Suppressor macrophage (primary cell): ENCODE data around the gene PIH1D1.
"Not testable (repeated sequence)": the region's sequence is repeated elsewhere in the genome, so short reads cannot be mapped to it uniquely, and the experiment has no call there.

Experiments used
- DNase-seq, 4 experiments: peaks; one replicate each; pipeline ENCODE4 v3.0.0-alpha.2; 2020 to 2022

PIH1D1 gene

DNA sequence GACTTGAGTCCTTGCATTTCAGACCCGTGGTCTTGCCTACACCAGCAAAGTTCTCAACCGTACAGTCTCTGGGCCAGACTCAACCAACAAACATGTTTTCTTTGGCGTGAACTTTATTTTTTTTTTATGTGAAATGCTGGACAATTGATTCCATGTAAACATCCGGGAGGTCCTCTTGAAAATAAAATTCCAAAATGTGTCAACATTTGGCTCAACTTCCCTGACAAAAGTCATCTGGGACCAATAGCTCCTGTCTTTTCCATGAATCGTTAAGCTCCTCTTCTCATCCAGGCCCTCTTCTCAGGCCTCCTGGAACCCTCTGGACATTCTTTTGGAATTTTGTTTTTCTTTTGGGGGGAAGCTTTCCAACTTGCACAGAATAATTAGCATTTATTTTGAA lies 4.2 kb upstream of the PIH1D1 start:
- DNase-seq: no peak

DNA sequence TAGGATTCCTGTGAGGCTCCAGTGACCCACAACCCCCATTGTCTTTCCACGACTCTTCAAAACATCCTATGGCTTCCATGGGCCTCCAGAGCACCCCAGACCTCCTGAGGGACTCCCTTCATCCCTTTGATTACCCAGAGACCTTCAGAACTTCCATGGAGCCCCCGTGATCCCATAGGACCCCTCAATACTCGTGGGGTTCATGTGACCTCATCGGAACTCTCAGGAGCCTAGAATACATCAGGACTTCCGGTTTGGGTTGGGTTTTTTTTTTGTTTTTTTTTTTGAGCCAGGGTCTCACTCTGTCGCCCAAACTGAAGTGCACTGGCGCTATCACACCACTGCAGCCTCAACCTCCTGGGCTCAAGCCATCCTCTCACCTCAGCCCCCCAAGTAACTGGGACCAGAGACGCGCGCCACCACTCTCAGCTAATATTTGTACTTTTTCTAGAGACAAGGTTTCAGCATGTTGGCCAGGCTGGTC lies 2.2 kb upstream of the PIH1D1 start:
- DNase-seq: peak in 2 of 4 experiments; percentile 28 to 37

DNA sequence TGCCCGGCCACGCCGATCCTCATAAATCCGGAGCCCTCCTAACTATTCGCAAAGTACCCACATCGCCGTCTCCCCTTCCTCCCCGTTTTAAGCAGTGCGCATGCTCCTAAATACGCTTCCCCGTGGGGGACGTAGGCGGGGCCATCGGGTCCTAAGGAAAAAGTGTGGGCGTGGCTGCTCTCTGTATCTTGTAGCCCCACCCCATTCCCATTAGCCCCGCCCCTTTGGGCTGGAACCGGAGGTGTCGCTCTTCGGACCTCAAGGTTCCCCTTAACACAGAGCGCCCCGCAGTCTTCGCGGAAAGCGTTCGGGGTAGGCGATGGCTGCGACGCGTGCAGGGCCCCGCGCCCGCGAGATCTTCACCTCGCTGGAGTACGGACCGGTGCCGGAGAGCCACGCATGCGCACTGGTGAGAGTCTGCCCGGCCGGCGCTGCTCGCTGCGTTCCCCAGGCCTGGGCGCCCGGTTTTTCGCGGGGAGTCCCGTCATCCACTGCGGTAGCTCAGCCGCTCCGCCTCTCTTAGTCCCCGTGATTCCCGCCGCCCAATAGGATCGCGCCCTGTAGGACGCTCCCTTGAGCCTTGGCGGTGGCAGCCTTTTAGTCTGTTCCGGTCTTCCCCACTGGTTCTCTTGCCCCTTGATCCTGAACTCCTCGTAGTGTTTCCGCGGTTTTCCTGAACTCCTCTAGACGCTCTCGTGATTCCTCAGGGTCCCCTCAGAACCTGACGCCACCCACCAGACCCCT lies 1.6 kb upstream of the PIH1D1 start, which contains the start of gene ALDH16A1:
Gene ALDH16A1, plus strand, starts transcription at position 213 of the 744 bp plus-strand sequence. Its CDS starts 107 bp downstream, at position 320.
- DNase-seq: peak; percentile 98 to 100 (median 99)

DNA sequence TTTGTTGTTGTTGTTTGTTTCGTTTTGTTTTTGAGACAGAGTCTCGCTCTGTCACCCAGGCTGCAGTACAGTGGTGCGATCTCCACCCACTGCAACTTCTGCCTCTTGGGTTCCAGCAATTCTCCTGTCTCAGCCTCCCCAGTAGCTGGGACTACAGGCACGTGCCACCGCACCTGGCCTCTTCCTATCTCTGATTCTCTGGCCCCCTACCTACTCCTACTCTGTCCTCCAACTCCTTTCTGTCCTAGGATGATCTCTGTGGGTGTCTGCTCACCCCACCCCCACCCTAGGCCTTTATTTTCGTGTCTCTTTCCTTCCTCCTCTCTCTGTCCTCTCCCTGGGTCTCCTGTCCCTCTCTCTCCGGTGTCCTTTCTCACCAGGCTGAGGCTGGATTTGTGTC lies 1.2 kb downstream of the PIH1D1 start:
- DNase-seq: no peak

DNA sequence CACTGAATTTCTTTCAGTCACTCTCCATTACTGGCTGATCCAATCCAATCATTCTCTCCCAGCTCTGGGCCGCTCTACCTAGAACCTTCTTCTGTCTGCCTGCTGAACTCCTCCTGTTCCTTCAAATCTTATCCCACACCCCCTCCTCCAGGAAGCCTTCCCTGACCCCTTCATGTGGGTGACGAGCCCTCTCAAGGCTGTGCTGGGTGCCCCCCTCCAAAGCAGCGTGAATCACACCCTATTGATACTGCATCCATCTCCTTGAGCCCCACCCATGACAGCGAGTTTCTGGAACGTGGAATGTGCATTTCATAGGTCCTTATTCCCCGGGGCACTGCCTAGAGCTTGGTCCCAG lies 3.2 kb downstream of the PIH1D1 start:
- no peak for DNase-seq

DNA sequence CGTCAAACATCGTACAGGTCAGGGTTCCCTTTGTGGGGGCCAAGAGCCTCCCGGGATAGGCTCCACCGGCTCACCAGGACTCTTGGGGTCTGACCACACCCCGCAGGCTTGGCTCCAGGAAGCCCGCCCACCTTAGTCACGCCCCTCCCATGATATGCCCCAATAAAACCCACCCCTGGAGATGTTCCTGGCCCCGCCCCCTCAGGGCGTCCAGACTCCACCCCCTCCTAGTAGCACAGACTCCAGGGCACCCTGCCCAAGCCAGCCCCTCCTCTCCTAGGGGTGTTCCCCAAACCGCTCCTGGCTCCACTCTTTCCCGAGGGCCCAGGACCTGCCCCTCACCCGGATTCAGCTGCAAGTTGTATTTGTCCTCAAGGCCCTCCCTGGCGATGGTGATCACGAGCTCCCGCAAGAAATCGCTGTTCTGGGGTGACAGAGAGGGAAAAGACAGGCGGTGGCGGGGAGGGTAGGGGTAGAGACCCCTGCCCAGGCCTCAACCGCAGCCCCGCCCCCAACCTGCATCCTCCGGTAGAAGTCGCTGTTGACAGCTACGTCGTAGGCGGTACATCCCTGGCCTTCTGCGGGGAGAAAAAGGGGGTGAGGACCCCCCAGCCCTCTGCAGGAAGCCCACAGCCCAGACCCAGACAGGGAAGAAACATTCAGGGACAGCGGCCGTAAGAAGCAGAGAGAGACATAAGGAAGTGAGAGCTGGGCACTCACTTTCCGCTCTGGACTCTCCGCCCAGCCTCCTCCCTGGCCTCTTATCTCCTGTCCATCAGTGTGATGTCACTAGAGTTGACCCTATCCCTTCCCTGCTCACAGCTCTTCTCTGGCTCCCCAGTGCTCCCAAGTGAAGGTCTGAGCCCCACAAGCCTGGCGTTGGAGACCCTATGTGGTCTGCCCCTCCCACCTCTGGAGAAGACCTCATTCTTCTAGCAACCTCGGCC lies 3.9 kb downstream of the PIH1D1 start:
- DNase-seq: no peak

DNA sequence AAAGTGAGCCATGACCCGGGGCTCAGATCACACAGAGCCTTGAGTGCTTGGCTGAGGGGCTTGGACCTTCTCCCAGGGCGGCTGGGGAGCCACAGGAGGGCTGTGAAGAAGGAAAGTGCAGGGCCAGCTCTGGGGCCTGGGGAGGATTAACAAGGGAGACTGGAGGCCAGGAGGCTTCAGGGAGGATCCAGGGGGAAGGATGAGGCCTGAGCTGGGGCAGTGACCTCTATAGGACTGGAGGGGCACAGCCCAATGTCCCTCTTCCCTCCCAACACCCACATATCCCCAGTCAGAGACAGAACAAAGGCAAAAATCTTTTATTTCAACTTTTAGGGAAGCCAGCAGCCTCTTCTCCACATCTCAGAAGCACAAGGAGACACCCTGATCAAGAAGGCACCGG lies 5.6 kb downstream of the PIH1D1 start:
- peak in 2 of 4 experiments; percentile 16 to 22 for DNase-seq

DNA sequence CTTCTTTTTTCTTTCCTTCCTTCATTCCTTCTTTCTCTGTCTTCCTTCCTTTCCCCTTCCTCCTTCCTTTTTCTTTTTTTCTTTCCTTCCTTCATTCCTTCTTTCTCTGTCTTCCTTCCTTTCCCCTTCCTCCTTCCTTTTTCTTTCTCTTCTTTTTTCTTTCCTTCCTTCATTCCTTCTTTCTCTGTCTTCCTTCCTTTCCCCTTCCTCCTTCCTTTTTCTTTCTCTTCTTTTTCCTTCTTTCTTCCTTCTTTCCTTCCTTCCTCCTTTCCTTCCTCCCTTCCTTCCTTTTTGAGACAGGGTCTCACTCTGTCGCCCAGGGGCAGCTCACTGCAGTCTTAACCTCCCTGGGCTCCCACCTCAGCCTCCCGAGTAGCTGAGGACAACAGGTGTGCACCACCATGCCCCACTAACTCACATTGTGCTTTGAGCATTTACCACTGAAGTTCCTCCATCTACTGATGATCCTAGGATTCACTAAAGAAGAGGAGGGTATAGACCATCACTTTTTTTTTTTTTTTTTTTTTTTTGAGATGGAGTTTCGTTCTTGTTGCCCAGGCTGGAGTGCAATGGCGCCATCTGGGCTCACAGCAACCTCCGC lies 7.4 kb downstream of the PIH1D1 start:
- DNase-seq: not testable (repeated sequence)

DNA sequence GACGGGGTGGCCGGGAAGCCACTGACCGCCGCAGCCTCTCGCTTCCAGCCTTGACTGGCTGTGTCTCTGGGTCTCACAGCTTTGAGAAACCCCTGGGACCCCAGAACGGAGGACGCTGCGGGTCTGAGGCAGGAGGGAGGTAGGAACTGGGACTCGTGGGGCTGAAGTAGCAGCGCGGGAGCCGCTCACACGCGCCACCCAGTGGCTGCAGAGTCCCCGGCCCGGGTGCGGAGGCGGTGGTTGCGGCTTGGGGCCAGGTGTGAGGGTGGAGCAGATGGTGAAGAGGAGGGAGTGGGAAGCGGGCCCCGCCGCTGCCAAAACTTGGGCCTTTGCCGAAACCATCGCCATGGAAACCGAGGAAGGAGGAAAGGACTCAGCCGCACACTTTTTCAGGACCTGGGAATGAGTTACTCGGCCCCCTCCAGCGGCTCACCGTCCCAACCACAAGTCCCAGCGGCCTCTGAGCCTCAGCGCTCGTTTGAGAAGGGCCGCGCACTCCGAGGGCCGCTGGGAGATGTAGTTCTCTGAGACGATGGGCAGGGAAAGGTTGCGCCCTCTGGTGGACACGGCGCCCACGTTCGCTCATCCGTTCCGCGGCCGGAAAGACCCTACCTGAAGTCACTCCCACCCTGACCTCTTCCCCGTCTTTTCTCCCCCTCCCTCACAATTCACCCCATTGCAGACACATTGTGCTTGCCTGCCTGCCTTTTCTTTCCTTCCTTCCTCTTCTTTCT lies 8.1 kb downstream of the PIH1D1 start:
- DNase-seq: peak; percentile 95 to 97 (median 97)

DNA sequence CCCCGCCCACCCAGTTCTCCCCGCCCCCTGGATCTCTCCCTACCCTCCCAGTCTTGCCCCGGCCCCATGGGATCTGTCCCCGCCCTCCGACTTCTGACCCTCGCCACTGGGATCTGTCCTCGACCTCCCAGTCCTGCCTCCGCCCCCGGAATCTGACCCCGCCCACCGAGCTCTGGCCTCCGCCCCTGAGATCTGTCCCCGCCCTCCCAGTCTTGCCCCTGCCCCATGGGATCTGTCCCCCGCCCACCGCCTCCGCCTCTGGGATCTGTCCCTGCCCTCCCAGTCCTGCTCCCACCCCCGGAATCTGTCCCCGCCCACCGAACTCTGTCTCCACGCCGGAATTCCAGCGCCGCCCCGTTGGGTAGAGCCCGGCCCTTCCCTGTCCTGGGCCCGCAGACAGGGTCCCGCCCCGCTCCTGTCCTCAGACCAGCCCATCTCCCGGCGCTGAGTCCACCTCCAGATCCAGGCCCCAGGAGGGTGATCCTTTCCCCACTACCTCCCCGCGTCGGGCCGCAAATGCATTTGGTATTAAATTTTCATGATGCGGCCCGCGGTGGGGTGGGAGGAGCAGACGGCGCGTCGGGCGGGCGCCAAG lies 8.7 kb downstream of the PIH1D1 start:
- DNase-seq: peak; percentile 72 to 91 (median 82)

DNA sequence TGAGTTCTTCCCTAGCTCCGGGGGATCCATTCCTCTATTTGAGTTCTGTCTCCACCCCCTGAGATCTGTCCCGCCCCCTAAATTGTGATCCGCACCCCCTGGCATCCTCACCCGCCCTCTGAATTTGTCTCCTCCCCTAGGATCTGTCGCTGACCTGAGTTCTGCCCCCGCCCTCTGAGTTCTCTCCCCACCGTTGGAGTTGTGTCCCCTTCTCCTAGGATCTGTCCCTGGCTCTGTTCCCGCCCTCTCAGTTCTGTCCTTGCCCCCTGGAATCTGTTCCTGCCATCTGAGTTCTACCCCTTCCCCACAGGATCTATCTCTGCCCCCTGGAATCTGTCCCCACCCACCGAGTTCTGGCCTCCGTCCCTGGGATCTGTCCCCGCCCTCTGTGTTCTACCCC lies 9.3 kb downstream of the PIH1D1 start:
- DNase-seq: peak in 2 of 4 experiments; percentile 20 to 28

DNA sequence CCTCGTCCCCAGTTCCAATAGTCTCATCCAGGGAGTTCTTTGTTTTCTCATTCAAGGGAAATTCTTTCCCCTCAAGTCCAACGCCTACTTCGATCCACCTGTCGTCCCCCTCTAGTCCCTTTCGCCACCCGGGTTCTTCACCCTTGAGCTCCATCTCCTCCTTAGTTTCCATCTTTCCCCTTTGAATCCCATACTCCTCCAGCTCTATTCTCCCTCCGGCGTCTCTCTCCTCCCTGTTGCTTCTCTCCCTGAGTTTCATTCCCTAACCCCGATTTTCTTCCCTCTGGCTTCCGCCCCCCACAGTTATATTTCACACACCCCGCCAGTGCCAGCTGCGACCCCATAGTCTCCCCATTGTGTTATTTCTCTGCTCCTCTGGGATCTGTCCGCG lies 9.7 kb downstream of the PIH1D1 start:
- no peak for DNase-seq

DNA sequence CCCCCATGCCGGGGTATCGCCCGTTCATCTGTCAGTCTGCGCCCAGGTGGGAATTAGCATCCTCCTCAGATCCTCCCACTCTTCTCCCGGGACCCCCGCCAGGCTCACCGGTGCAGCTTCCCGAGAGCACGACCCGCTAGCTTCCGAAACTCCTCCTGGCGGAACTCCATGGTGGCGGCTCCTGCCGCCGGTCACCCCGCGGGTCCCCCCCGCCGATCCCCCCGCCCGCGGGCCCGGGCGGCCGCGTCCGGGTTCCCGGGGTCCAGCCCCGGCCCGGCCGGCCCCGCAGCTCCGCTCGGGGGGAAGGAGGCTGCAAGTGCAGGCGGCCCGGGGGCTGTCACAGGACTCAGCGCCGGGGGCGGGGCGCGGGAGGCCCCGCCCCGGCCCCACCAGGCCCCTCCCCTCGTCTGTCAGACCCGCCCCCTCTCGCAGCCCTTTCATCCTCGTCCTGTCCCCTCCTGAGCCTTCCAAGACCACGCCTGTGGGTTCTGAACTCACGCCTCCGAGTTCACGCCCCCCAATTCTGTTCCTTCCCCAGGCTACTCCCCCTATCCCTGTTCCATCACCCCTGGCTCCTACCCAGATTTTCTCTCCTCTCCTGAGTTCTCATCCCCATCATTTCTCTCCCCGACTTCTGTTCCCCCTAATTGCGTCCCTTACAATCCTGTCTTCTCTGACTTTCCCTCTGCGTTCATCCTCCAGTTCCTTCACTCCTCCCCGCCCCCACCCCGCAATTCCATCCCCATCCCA lies 10.2 kb downstream of the PIH1D1 start, which contains the start of gene SLC17A7:
Gene SLC17A7, minus strand, starts transcription at position 318 of the 750 bp plus-strand sequence. Its CDS starts 148 bp downstream, at position 170.
- peak; percentile 33 to 69 (median 50) for DNase-seq

DNA sequence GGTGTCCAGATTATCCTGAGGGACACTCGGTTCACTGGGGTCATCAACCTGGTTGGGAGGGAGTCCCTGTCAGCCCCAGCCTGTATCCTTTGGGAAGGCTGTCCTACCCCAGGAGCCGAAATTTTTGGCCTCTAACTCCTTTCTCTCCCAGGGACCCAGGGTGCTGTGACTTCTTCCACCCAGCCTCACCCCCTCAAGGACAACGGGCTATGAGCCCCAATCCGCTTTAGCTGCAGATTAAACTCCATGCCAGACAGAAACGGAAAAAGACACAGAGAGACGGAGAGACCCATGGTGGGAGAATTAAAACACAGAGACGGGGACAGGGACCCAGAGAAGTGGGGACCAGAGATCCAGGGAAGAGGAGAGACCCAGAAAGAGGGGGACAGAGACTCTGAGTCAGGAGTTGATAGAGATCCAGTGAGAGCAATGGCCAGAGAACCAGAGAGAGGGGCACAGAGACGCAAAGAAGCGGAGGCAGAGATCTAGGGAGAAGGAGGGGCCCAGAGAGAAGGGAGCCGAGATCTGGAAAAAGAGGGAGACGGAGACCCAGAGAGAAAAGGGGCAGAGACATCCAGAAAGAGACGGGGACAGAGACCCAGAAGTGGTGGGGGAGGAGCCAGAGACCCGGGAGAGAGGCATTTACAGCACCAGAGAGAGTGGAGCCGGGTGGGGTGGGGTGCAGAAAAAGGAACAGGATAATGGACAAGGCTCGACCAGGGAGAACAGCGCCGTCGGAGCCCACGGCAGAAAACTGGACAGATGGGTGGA lies 11.0 kb downstream of the PIH1D1 start:
- no peak for DNase-seq

DNA sequence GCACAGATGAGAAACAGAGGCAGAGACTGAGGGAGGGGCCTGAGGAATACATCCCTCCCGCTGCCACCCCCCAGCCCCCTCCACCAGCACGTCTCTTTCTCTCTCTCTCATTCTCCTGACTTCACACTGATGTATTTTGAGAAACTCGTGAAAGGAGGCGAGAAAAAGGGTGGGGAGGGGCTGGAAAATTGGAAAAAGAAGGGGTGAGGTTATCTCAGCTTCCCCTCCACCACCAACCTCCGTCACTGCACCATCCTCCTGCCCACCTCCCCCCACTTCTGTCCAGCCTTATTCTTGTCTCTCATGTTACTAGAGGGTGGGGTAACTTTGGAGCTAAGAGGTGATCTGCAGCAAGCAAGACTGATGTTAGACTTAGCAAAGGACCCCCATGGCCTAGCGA lies 11.8 kb downstream of the PIH1D1 start:
- no peak for DNase-seq

DNA sequence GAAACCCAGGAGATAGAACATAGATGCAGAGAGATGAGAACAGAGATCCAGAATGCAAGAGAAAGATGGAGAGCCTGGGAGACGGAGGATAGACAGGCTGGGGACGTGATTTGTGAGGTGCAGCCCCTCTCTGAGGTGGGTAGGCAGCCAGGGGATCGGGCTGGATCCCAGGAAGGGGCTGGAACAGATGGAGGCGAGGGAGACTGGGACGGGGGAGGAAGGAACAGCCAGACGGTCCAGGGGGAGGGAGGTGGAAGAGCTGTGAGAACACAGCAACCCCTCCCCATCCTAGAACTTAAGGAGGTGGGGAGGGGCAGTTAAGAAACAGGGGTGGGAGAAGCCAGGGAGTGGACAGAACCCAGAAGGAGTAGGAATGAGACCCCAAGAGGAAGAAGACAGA lies 13.4 kb downstream of the PIH1D1 start:
- DNase-seq: no peak

DNA sequence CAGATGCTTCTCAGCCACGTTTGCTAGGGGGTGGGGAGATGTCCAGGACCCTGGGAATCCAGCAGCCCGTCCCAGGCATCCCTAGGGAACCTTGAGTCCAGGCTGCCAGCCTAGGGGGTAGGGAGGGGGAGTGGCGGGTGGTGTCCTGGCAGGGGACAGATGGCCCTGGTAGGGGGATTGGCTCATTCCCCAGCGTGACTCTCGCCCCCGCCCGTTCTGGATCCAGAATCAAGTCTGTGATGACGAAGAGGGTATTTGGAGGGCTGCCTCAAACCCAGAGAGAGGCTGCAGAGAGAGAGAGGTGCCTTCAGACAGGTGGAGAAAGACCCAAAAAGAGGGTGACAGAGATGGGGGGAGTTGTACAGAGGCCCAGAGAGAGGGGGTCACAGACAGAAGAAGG lies 14.4 kb downstream of the PIH1D1 start:
- DNase-seq: no peak

DNA sequence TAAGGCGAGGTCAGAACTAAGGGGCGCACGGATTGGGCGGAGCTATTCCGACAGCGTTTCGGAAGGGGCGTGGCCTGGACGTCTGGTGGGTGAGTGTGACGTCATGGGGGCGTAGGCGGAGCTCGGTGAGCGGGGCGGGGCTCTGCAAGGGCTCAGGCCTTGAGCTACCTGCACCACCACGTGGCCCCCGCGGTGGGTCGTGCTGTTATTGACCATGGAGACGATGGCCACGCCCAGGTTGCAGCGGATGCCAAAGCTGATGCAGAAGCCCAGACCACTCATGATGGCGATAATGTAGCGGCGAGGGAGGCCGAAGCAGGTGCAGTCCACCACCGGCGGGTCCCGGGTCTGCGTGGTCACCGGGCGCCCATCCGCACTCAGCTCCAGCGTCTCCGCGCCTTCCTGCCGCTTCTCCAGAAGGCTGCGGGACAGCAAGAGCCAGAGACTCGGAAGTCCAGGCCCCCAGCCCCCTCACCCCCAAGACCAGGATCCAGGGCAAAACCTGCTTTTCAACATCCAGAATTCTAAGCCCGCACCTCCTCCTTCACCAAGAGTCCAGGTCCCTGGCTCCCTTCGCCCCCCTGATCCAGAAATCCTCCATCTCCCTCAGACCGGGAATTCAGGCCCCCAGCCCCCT lies 15.1 kb downstream of the PIH1D1 start:
- peak in 2 of 4 experiments; percentile 25 to 39 for DNase-seq

DNA sequence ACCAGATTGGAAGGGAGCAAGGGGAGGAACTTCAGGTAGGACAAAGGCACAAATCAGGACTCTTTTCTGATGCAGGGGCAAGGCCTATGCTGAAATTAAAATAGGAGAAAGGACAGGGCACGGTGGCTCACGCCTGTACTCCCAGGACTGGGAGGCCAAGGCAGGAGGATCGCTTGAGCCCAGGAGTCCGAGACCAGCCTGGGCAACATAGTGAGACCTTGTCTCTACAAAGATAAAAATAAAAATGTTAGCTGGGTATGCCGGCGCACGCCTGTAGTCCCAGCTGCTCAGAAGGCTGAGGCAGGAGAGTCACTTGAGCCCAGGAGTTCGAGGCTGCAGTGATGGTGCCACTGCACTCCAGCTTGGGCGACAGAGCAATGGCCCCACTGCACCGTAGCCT lies 15.9 kb downstream of the PIH1D1 start:
- no peak for DNase-seq
